Stimulated activated naive CD8-positive, alpha-beta T cell treated with anti-CD3 and anti-CD28 coated beads, Interleukin-15, Interleukin-2, amounts not matched to agents 100 ng/mL and 50 ng/mL, for 24 hours (primary cell): ENCODE results near the gene DSC1.

Source experiments
- H3K27ac Mint-ChIP-seq: one replicate; pipeline ENCODE4 v1.8.0; 2021; ENCODE audit warnings: mild to moderate bottlenecking, mixed read lengths
- H3K27me3 Mint-ChIP-seq: one replicate; pipeline ENCODE4 v1.8.0; 2021; ENCODE audit warnings: mixed read lengths
- H3K36me3 Mint-ChIP-seq: one replicate; pipeline ENCODE4 v1.8.0; 2021; ENCODE audit warnings: low read depth, mixed read lengths
- H3K4me1 Mint-ChIP-seq: one replicate; pipeline ENCODE4 v1.8.0; 2021; ENCODE audit warnings: low read depth, mixed read lengths
- H3K4me3 Mint-ChIP-seq: one replicate; pipeline ENCODE4 v1.8.0; 2021; ENCODE audit warnings: mild to moderate bottlenecking, mixed read lengths
- H3K9me3 Mint-ChIP-seq: one replicate; pipeline ENCODE4 v1.8.0; 2021; ENCODE audit warnings: mixed read lengths

DSC1 gene

GRCh38 chr18:31102025-31102684 is 60.5 kb downstream of the DSC1 start, which contains the start of gene DSC2:
Gene DSC2 (minus strand): TSS chr18:31102421. CDS start chr18:31101971, 450 bp downstream.
- Mint-ChIP-seq H3K9me3 (peaks cover 5% of the 10 kb centered on the region), H3K27me3 (peaks cover 44% of the 10 kb centered on the region), H3K27ac (no peak within 1 kb of the TSS), H3K4me3 (peak within 1 kb of the TSS; percentile 52), H3K4me1 (no peaks in the 10 kb centered on the region), H3K36me3 (no peaks in the 10 kb centered on the region)

- no peak overlapping the region for H3K27ac Mint-ChIP-seq
- peaks cover 5% of the 10 kb centered on the region for H3K9me3 Mint-ChIP-seq
- H3K36me3 Mint-ChIP-seq = no peaks in the 10 kb centered on the region
- H3K4me1 Mint-ChIP-seq = no peaks in the 10 kb centered on the region
- peak overlapping the region; percentile 52 for H3K4me3 Mint-ChIP-seq
- H3K27me3 Mint-ChIP-seq = peaks cover 47% of the 10 kb centered on the region
These were observed 61.3 kb downstream of the DSC1 start for GRCh38 chr18:31101183-31102024.

- no peaks in the 10 kb centered on the region for H3K36me3 Mint-ChIP-seq
- no peak overlapping the region for H3K27ac Mint-ChIP-seq
These were observed 62.0 kb downstream of the DSC1 start for GRCh38 chr18:31100436-31101182.

GRCh38 chr18:31099450-31100230 is 63.0 kb downstream of the DSC1 start:
- no peaks in the 10 kb centered on the region for H3K36me3 Mint-ChIP-seq
- no peak overlapping the region for H3K27ac Mint-ChIP-seq
- no peak overlapping the region for H3K4me3 Mint-ChIP-seq
- H3K9me3 Mint-ChIP-seq = peaks cover 9% of the 10 kb centered on the region
- peaks cover 47% of the 10 kb centered on the region for H3K27me3 Mint-ChIP-seq
- H3K4me1 Mint-ChIP-seq = no peaks in the 10 kb centered on the region

More at GRCh38 chr18:31100436-31101182, 62.0 kb downstream of the DSC1 start:
- Mint-ChIP-seq H3K9me3 (peaks cover 6% of the 10 kb centered on the region), H3K27me3 (peaks cover 47% of the 10 kb centered on the region), H3K4me1 (no peaks in the 10 kb centered on the region), H3K4me3 (peak overlapping the region; percentile 28)

- Mint-ChIP-seq H3K27ac (no peak overlapping the region), H3K36me3 (no peaks in the 10 kb centered on the region), H3K4me1 (no peaks in the 10 kb centered on the region), H3K4me3 (no peak overlapping the region), H3K9me3 (peaks cover 9% of the 10 kb centered on the region), H3K27me3 (peaks cover 42% of the 10 kb centered on the region)
These were observed 63.8 kb downstream of the DSC1 start for GRCh38 chr18:31098878-31099277.

- H3K36me3 Mint-ChIP-seq = no peaks in the 10 kb centered on the region
- H3K27ac Mint-ChIP-seq = no peak overlapping the region
- H3K4me1 Mint-ChIP-seq = no peaks in the 10 kb centered on the region
- H3K4me3 Mint-ChIP-seq = no peak overlapping the region
- peaks cover 9% of the 10 kb centered on the region for H3K9me3 Mint-ChIP-seq
- H3K27me3 Mint-ChIP-seq = peaks cover 32% of the 10 kb centered on the region
These were observed 65.0 kb downstream of the DSC1 start for GRCh38 chr18:31097666-31098065.

GRCh38 chr18:31093880-31094279 is 68.8 kb downstream of the DSC1 start:
- no peaks in the 10 kb centered on the region for H3K36me3 Mint-ChIP-seq
- no peak overlapping the region for H3K27ac Mint-ChIP-seq
- H3K4me1 Mint-ChIP-seq = no peaks in the 10 kb centered on the region
- H3K27me3 Mint-ChIP-seq = peaks cover 6% of the 10 kb centered on the region
- peaks cover 4% of the 10 kb centered on the region for H3K9me3 Mint-ChIP-seq
- no peak overlapping the region for H3K4me3 Mint-ChIP-seq

GRCh38 chr18:31093294-31093693 is 69.4 kb downstream of the DSC1 start:
- peaks cover 3% of the 10 kb centered on the region for H3K9me3 Mint-ChIP-seq
- no peaks in the 10 kb centered on the region for H3K36me3 Mint-ChIP-seq
- no peak overlapping the region for H3K27ac Mint-ChIP-seq
- peaks cover 3% of the 10 kb centered on the region for H3K27me3 Mint-ChIP-seq
- no peaks in the 10 kb centered on the region for H3K4me1 Mint-ChIP-seq
- no peak overlapping the region for H3K4me3 Mint-ChIP-seq

- Mint-ChIP-seq H3K27me3 (no peaks in the 10 kb centered on the region), H3K9me3 (peaks cover 3% of the 10 kb centered on the region), H3K36me3 (no peaks in the 10 kb centered on the region), H3K4me1 (no peaks in the 10 kb centered on the region), H3K4me3 (no peak overlapping the region), H3K27ac (no peak overlapping the region)
These were observed 71.3 kb downstream of the DSC1 start for GRCh38 chr18:31091350-31091749.

GRCh38 chr18:31088532-31088931 is 74.1 kb downstream of the DSC1 start:
- Mint-ChIP-seq H3K27ac (no peak overlapping the region), H3K36me3 (no peaks in the 10 kb centered on the region), H3K4me3 (no peak overlapping the region), H3K27me3 (no peaks in the 10 kb centered on the region), H3K9me3 (no peaks in the 10 kb centered on the region), H3K4me1 (no peaks in the 10 kb centered on the region)

GRCh38 chr18:31079973-31080372 is 82.7 kb downstream of the DSC1 start:
- Mint-ChIP-seq H3K4me1 (no peaks in the 10 kb centered on the region), H3K27ac (no peak overlapping the region), H3K9me3 (peaks cover 2% of the 10 kb centered on the region)

More at GRCh38 chr18:31079973-31080372, 82.7 kb downstream of the DSC1 start:
- no peaks in the 10 kb centered on the region for H3K36me3 Mint-ChIP-seq
- H3K4me3 Mint-ChIP-seq = no peak overlapping the region
- H3K27me3 Mint-ChIP-seq = no peaks in the 10 kb centered on the region
